DMS 273 (cell line): ENCODE results near the gene DNTT.

ENCODE experiments used
- DNase-seq: peaks from one replicate; lab custom pipeline; 2025; ENCODE audit not compliant: unreplicated experiment; lab: John Stamatoyannopoulos, UW

DNTT gene

DNA sequence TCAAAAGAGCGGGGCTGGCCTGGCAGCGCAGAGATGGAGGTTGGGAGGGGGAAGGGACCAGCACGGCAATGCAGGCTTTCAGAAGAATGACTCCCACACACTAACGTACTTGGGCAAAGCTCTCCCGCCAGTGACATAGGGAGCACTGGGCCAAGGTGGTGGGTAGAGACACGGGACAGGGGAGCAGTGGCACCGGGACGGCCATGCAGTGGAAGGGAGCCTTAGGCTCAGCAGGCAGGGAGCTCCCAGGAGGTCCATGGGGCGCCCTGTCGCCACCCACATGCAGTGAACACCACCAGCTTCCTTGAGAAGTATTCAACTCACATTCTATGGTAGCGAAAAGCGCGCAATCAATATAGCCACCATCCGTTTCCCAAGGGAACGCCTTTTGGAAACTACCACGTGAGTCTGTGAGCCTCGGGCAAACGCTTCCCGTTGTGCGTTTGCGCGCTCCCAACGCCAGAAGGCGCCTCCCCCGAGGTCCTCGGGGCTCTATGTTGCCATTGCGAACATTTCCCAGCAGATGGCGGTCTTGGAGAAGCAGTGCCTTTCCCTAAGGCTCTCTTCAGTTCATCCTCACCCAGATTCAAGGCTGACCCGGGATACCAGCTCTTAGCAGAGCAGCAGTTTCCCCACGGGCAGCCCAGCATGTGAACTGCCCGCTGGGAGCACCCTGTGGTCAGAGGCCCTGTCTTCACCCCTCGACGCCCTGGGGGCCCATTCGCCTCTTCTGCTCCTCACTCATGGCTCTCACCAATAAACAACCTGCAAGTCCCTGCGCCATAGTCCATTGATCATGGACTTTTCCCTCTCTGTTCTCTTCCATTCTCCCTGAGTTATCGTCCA is 71.0 kb downstream of the DNTT start:
- peak; percentile 95 for DNase-seq

DNA sequence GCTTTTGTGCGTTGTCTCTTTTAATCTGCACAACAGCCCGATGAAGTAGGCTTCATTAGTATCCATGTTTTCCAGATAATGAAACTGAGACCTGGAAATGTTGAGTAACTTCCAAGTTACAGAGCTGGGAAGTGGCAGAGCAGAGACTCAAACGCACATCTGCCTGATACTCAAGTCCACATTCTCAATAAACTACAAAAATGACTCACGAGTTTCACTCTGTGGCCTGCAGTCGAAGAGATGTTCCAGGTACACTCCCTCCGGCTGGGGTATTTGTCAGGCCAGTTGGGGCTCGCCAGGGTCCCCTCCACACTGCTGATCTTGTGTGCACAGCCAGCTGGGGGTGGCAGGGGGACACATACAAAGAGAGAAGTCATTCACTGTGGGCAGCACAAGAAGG is 72.2 kb downstream of the DNTT start:
- DNase-seq, result no peak

DNA sequence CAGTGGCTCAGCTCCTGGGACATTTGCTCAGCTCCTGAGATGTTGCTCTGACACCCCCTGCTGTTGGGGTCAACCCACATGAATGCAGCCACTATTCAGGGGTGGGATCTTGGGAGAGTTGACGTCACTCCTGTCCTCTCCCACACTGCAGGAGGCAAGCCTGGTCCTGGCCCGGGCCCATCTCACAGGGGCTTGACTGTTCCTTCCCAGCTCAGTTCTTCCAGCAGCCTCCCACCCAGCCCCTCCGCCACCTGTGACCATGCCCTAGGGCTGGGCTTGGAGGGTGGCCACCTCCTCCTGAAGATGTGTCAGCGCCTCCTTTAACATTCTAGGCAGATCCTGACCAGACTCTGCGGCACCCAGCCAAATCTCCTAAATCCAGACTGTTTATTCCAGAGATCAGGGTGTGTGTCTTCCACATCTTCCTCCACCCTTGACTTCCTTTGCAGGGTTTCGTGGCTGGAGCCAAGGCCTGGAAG is 73.6 kb downstream of the DNTT start:
- no peak for DNase-seq

DNA sequence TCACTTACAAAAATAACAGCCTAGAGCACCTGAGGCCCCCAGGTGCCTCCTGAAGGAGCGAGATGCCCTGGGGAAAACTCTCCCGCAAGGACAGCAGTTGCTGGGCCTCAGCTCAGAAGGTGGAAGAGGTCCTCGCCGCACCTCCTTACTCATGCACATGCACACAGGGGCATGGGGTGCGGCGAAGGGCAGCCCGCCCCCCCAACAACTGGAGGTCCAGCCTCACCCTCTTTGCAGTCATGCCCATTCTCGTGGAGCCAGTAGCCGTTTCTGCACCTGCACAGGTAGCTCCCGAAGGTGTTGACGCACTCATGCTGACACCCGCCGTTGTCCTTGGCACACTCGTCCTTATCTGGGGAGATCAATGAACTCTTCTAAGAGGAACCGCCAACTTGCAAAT is 74.5 kb downstream of the DNTT start:
- DNase-seq, result no peak

DNA sequence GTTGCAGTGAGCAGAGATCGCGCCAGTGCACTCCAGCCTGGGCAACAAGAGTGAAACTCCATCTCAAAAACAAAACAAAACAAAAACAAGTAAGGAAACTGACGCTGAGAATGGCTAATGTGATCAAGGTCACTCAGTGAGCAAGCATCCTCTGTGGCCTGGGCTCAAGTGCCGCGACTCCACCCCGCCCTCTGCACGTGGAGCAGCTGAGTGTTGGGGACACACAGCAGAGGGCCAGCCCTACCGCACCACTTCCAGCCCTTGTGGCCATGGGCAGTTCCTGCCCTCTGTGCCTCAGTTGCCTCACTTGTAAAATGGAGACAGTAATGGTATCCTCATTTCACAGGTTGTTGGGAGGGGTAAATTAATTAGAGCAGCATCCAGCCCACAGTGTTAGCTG is 75.5 kb downstream of the DNTT start:
- no peak for DNase-seq

DNA sequence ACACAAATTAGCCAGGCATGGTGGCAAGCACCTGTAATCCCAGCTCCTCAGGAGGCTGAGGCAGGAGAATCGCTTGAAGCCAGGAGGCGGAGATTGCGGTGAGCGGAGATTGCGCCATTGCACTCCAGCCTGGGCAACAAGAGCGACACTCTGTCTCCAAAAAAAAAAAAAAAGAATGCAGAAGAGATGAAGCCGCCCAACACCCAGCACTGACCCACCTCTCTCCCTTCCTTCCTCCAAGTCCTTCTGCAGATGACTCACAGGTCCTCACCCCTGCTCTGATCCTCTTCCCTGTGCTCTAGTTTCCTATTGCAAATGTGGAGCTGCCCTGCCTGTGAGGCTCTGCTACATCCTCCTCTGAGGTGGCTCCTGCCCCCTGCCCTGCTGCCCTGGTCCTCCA is 76.6 kb downstream of the DNTT start:
- no peak for DNase-seq

DNA sequence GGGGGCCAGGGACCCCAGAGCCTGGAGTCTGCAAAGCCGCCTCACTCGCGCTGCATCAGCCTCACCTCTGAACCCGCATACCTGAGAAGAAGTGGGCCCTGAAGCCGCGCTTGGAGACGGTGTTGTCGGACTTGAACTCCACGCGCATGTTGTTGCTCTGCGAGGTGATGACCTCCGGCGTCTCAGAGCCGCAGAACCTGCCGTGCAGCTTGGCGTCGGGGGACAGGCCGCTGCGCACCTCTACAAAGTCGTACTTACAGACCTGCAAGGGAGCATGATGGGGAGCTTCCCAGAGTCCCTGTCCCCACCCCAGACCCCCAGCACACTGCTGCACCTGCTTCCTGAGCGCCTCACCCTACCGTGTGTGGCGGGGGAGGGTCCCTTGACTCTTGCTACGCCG is 80.3 kb downstream of the DNTT start:
- DNase-seq, result no peak

DNA sequence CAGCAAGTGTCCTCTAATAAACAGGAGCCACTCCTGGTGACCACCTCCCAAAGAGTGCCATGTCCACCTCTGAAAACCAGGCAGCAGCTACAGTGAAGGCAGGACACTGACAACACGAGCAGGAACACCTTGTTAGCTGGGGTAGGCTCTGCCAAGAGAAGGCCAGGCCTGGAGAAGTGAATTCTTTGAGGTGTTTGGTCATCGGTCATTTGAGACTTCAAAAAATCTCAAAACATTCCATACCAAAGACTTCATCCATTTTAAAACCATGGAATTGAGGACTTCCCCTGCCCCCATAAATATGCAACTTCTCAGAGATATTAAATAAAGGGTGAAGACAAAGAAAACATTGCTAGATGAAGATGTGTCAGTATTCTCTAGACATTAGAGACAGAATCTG is 82.9 kb downstream of the DNTT start:
- DNase-seq, result no peak

DNA sequence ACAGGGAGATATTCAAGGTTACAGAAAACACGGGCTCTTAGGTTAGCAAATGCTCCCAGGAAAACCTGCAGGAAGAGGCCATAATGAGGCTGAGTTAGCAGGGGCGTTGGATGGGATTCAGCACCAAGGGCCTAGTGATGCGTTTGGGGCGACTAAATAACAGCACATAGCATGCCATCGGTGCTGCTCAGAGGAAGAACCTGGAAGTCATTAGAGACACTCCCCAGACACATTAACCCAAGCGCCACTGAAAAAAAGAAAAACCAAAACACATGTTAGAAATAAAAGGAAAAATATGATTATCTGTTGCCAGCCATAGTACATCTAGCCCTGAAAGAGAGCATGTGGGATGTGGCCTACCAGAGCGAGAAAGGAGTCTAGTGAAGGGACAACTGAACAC is 83.4 kb downstream of the DNTT start:
- DNase-seq, result no peak
